Measurements from ENCODE around the gene FGF1.

FGF1 gene

DNA sequence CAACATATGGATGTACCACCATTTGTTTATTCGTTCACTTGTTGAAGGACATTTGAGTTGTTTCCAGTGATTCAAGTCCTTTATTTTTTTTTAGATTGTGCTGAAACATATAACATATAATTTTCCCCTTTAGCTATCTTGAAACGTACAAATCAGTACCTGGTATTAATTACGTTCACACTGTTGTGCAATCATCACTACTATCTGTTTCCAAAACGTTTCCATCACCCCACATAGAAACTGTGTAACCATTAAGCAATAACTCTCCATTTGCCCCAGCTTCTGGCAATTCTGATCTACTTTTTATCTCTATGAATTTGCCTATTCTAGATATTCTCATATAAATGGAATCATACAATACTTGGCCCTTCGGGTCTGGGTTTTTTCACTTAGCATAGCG is 116.0 kb downstream of the FGF1 start:
- no peak for DNase-seq

DNA sequence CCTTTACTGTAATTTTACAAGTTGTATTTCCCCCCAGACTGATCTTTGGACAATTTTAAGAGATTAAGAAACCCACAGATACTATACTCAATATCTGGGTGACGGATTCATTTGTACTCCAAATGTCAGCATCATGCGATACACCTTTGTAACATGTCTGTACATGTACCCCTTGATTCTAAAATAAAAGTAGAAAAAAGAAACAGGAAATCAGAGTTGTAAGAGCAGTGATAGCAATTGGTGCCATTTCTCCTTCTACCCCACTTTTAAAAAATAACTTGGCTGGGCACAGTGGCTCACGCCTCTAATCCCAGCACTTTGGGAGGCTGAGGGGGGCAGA is 116.9 kb downstream of the FGF1 start:
- DNase-seq = no peak

DNA sequence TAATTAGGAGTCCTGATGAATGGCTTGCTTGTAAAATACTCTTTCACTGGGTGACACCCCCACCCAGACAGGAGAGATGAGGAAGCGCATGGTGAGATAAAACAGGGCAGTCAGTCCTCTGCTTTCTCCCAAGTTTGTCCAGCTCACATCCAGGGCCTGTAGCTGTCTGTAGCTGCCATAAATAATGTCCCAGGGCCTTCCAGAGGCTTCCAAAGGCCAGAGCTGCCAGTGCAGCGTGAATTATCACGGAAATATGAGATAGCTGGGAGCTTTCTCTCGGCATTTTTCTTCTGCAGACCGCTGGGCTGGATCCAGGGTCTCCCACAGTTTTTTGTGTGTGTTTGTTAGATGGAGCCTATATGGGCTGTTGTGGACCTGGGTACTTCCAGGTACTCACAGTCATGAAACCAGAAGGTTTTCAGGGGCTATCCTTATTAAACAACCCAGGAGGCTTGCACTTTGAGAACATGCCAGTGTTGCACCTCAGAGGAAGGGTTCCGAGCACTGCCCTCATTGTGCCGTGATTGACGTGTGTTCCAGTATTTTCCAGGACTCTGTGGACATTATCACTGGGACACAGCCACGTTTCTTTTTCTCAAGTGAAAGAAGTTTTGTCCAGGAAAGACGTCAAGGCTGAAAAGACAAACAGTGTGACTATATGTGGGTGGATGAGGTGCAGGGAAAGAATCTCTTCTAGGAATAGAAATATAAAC is 117.5 kb downstream of the FGF1 start:
- DNase-seq = no peak

DNA sequence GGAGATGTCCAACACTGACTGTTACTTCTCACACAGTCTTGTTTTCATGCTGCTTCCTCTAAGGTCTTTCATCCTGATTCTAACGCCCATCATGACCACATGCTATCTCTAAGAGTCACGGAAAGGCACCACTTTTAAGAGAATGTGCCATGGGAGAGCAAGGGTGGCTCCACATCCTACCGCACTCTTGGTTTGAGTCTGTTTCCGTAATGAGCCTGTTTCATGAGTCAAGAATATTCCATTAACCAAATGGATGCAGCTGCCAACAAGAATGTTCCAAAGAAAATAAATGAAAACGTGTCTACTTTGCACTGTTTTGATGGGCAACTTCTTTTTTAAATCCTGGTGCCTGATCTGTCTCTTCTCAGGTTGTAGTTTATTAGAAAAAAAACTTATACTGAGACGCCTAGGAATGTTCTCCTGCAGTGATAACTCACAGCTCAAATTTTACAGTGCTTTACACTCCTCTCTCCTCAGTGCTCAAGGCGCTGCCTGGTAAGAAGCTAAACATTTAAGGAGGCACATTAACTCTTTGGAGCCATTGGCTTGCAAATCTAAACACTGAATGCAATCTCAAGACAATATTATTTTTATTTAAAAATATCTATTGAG is 124.3 kb downstream of the FGF1 start:
- DNase-seq = no peak

DNA sequence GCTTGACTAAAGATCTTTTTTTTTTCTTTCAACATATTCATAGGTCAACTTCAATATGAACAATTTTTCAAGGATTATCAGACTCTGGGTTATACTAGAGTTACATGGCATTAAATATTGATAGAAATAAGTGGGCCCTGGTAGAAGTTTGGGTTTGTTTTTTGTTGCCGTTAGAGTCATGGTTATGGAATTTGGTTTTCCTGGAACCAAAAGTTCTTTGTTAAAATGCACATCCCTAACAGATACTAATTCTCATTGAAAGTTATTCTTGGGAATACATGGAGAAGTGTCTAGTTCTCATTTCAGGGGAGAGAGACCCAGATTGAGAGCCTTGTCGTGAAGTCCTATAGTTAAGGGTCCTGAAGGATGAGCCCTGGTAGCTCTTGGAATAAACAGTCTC is 124.9 kb downstream of the FGF1 start:
- no peak for DNase-seq

DNA sequence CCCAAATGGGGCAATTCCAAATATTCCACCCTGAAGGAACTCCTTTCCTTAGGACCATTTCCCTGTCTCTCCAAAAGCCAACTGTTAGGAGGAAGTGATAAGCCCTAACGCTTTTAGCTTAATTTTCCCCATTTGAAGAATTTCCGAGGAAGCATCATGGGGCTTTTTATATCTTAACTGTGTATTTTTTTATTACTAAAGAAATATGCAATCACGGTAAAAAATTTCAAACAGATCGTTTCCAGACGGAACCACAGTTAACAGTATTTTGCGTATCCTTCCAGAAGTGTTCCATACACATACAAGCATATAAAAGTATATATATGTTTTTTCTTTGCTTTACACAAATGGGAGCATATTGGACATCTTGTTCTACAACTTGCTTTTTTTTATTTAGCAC is 133.8 kb downstream of the FGF1 start:
- no peak for DNase-seq

DNA sequence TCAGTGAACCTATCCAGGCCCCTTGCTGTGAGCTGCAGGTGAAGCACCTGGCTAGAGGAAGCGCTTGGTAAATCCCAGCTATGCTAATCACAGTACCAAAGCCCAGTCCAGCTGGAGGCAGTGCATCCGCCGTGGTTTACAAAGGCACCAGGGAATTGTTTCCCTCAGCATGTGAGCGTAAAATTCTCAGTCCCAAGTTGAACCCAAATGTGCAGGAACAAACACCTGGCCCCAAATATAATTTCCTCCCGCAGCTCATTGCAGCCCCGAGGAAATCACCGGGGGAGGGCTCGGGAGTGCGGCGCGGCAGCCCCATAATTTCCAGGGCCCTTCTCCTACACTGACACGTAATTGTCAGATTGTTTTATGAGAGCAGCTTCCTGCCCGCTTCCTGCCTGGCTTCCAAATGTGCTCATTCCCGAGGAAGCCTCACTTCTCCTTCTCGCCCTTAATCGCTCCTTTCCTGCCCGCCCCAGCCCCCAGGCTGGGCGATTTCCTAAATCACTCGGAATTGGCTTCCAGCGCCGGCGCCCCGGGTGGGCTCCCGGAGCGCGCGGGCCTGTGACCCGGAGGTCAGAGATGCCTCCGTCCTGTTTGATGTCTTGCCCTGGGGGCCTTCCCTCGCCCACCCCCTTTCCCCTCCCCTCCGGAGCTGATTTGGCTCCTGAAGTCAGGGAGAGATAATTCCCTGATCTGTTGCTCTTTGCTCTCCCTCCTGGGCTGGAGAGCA is 134.4 kb downstream of the FGF1 start:
- no peak for DNase-seq

DNA sequence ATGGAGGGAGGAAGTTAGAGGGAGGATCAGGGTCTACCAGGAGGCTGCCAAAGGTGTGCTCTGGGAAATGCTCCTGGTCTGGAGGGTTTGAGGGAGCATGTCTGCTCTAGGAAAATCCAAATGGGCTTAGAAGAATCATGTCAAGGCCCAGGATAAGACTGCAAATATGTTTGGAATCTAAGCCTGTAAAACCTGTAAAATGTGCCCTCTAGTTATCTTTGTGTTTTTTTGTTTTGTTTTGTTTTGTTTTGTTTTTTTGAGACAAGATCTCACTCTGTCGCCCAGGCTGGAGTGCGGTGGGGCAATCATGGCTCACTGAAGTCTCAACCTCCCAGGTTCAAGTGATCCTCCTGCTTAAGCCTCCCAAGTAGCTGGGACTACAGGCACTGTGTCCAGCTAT is 135.4 kb downstream of the FGF1 start:
- no peak for DNase-seq

DNA sequence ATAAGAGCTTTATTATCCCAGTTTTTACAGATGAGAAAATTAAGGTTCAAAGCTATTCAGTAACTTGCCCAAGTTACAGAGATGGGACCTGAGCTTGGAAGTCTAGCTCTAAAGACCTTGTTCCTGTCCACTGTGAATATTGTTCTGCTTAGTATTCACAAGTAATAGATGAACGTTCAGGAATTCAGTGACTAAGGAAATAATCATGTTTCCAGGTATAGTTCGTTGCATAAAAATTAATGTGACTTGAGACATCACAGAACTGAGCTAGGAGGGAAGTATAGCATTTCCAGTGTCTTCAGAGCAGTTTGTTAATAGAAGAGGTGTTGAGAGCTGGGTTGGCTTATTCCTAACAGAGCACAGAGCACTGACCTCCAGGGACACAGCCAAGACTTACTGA is 136.1 kb downstream of the FGF1 start:
- no peak for DNase-seq

DNA sequence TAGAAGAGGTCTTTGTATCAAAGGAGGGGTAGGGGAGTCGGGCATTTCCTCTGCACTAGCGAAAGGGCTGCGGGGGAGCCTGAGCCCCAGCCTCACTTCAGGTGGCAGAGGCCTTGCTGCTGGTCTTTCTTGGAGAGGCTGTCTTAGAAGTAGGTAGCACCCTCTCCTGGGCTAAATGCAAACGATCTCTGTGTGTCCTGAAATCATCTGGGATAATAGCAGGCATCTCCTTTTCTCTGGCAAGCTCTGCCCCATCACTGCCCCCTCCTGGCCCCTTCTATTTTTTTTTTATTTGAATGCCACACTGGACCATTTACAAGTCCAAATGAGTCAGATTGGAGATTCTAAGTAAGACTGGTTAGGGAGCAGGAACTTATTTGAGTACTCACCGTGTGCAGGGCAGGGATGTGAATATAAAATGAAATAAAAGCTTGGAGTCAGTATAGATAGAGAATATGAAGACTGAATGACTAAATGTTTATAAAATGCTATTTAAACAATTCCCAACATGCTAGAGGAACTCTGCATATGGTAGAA is 137.1 kb downstream of the FGF1 start:
- peak in 1 of 2 donors; percentile 6 for DNase-seq

DNA sequence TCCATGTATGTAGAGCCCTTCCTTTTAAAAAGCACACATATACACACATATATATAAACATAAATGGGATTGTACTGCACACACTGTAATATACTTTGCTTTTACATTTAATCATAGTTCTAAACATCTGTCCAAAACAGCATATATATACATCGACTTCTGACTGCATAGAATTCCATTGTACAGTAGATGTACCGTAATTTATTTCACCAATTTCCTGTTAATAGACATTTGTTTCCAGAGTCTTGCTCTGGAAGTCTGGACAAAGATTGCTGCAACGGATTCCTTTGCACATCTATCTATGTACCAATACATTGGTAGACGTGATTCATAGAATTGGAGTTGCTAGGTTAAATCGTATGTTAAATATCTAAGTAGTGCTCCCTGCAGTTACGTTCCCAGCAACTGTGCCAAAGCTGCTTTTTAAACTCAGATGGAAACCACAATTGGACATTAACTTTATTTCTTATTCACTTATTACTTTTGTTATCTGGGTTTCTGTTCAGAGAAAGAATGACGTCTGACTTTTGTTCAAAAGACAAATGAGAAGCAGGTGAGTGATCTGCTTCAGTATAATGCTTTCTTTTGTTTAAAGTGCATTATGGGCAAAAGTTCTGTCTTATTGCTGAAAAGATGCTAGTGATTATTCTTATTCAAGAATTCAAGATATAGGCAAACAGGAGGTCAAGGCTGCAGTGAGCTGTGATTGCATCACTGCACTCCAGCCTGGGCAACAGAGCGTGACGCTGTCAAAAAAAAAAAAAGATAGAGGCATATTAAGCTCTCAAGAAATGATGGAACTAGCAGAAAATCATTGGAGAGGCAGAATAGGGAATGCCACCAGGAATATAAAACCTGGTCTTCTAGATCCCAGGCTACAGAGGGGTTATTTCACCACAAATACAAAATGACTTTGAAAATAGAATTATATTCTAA is 138.2 kb downstream of the FGF1 start:
- DNase-seq = no peak

DNA sequence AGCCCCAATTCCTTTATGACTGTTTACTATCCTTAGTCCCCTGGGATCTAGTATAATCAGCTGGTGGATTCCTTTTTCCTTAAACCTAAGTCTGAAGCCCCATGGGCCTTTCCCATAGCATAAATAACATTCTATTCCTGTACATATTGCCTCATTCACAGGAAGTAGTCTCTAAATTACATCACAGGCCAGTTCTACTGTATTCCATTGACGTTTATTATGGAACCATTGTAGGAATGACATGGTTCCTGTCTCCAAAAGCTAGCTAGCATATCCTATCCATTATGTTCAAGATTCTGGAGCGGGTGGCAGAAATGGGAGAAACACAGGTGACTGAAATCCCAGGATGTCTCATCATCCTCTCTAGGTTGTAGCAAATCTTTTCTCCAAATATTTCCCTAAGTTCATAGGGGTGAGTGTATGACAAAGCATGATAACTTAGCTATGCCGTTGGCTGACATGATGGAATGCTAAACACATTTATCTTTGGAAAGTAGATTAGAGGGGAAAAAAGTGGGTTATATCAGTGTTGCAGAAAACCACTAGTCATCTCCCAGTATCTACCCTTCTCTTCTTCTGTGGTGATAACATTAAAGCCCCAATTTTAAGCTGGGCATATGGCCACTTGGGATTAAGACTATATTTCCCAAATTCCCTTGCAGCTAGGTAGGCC is 140.1 kb downstream of the FGF1 start:
- no peak for DNase-seq

DNA sequence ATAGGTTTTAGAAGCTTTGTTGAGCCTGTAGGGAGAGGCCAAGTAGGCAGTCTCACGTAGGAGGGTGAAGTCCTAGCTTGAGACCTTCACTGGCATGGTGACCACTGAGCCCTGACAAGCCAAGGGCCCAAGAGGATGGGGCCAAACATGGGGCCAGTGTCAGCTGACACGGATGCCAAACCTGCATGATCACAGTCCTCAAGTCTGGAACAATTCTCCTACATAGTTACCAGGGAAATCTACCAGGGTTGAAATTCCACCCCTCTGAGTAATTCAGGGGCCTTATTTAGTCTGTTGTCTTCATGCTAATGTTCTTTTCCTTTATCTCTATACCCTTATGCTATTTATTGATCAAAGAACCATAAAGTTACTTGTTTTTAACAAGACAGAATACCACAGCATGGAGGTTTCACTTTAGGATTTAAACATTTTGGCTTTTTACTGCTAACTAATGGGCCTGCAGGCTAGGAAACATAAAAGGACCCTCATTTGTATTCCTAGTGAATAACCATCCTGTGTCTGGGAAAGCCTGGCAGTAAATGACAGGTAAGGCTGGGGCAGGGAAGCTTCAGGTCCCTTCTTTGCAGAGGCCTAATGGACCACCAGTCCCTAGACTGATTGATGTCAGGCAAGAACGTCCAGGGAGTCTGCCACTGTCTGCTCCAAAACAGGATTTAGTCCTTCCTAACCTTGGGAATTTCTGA is 140.8 kb downstream of the FGF1 start:
- DNase-seq = no peak

DNA sequence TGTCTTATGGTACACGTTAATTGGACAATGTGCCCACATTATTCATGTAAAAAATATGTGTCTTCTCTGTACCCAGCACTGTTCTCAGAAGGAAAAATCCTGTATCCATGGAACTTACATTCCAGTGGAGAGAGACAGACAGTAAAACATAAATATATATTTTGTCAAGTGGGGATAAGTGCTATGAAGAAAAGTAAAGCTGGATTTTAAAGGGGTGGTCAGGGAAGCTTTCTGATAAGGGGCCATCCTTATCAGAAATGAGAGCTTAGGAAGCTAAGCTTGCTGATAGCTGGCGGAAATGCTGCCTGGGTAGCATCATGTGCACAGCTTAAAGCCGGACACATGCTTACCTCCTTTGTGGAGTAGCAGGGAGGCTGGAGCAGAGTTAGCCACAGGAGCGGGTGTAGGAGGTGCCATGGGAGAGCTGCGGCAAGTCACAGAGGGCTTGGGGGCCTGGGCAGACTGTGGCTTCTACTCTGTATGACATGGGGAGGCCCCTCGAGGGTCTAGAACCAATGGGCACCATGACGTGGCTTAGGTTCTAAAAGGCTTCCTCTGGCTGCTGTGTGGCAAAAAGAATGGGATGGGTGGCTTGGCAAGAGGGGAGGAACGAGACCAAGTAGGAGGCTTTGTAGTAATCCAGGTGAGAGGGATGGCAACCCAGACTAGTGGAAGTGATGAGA is 141.7 kb downstream of the FGF1 start:
- DNase-seq = no peak

DNA sequence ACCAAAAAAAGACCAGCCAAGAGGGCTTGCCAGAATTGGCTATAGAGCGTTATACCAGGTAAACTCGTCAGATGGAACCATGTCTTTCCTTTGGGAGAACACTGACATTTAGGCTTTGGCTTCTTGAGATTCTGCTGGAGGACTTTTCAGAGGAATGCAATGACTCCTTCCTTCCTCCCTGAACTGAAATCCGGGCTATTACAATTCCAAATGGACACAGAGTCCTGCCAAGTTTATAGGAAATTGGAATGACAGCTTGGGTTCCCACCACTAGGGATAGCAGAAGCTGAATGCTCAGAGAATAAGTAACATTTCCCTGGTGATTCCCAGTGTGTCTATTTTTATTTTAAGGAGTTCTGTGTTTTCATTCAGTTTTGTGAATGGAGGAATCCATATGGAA is 143.0 kb downstream of the FGF1 start:
- no peak for DNase-seq

Data from bone marrow (tissue), 2 donors.